HCT116 (cell line): Measurements from ENCODE around the gene NUDC. TPM values are rescaled to one million over a fixed set of nuclear protein-coding genes. Genes with fewer than 3 reads are reported as not detected.

ENCODE experiments used
- ATAC-seq: fragments of 200-7000 bp; cut with Tn5 transposase; 2 replicates; pipeline ENCODE4 v1.9.1; 2020; ENCODE audit warnings: mild to moderate bottlenecking, moderate library complexity
- BruUV-seq: library from RNA; stranded (reverse); fragments of 400-500 nt; replicated peaks from 2 replicates; lab custom pipeline; 2021; lab: Mats Ljungman, UMichigan
- CTCF ChIA-PET: fragments of 300-600 bp; sonication (Branson Sonifier 250); formaldehyde crosslinking; loops from one replicate; lab custom pipeline; 2021; ENCODE audit warnings: antibody characterized with exemption; lab: Charles Lee
- POLR2A ChIA-PET: fragments of 300-600, 350-600 bp; sonication (Branson Sonifier 250); formaldehyde crosslinking; loops from one replicate; lab custom pipeline; 2021; ENCODE audit warnings: antibody characterized with exemption; lab: Charles Lee
- RAD21 ChIA-PET, 2 experiments: fragments of 300-600 bp; sonication (Branson Sonifier 250); formaldehyde crosslinking; loops; one replicate each; lab custom pipeline; 2023; ENCODE audit warnings: low total read pairs in 2 of 2; ENCODE audit not compliant: uncharacterized antibody in 2 of 2, unreplicated experiment in 2 of 2, low non-redundant PET in 1 of 2; lab: Charles Lee
- DNase-seq: peaks from one replicate; pipeline ENCODE4 v3.0.0-alpha.2; 2010; ENCODE audit warnings: low read depth, low spot score
- H2AFZ ChIP-seq: fragments of 200-600 bp; shearing (Covaris generic), sonication (generic); 2 replicates; pipeline ENCODE4 v1.6.1; 2017; ENCODE audit warnings: low read depth, mixed run types, mixed read lengths, antibody characterized with exemption, low read length; ENCODE audit not compliant: poor library complexity, severe bottlenecking
- H3K27ac ChIP-seq: 2 replicates; pipeline ENCODE4 v1.5.1; 2012; ENCODE audit warnings: low read depth, low read length
- H3K27me3 ChIP-seq: fragments of 200-600 bp; sonication (generic); 2 replicates; pipeline ENCODE4 v1.6.1; 2016; ENCODE audit warnings: mixed run types, low read length, mixed read lengths; ENCODE audit not compliant: insufficient read depth
- H3K36me3 ChIP-seq, 2 experiments: fragments of 200-500 bp in 1 of 2; fragments of 200-600 bp in 1 of 2; sonication (Bioruptor generic) in 1 of 2; sonication (generic) in 1 of 2; 2 replicates each; pipeline versions ENCODE4 v1.5.1 to v1.6.1; 2014 to 2016; ENCODE audit warnings: low read length in 2 of 2, inconsistent platforms in 1 of 2, mixed read lengths in 1 of 2, mixed run types in 1 of 2; ENCODE audit not compliant: insufficient read depth in 2 of 2, control insufficient read depth in 1 of 2
- H3K4me1 ChIP-seq, 2 experiments: fragments of 200-600 bp in 1 of 2; sonication (generic) in 1 of 2; 2 replicates each; pipeline versions ENCODE4 v1.5.1 to v1.6.1; 2012 to 2017; ENCODE audit warnings: low read length in 2 of 2, inconsistent platforms in 1 of 2, mild to moderate bottlenecking in 1 of 2, mixed read lengths in 1 of 2, mixed run types in 1 of 2, moderate library complexity in 1 of 2; ENCODE audit not compliant: insufficient read depth in 2 of 2, control insufficient read depth in 1 of 2
- H3K4me2 ChIP-seq: fragments of 200-600 bp; sonication (generic); 2 replicates; pipeline ENCODE4 v1.6.1; 2017; ENCODE audit warnings: mixed run types, low read length, mixed read lengths
- H3K4me3 ChIP-seq, 2 experiments: fragments of 200-600 bp in 1 of 2; sonication (generic) in 1 of 2; replicated peaks in 1 of 2; 2 replicates each; pipeline ENCODE4 v1.5.1; 2011 to 2016; ENCODE audit warnings: low read length in 2 of 2, control low read depth in 1 of 2, low read depth in 1 of 2, mild to moderate bottlenecking in 1 of 2, mixed read lengths in 1 of 2, mixed run types in 1 of 2
- H3K79me2 ChIP-seq: fragments of 200-600 bp; sonication (generic); 2 replicates; pipeline ENCODE4 v1.6.1; 2017; ENCODE audit warnings: mild to moderate bottlenecking, mixed run types, low read length, moderate library complexity, mixed read lengths; ENCODE audit not compliant: insufficient read depth
- H3K9ac ChIP-seq: fragments of 200-600 bp; sonication (generic); 2 replicates; pipeline ENCODE4 v1.6.1; 2016; ENCODE audit warnings: low read length, mixed read lengths
- H3K9me2 ChIP-seq: fragments of 200-600 bp; sonication (generic), shearing (Covaris generic); 2 replicates; pipeline ENCODE4 v1.6.1; 2017; ENCODE audit warnings: mixed run types, mild to moderate bottlenecking, moderate library complexity; ENCODE audit not compliant: insufficient read depth
- H3K9me3 ChIP-seq, 2 experiments: fragments of 200-500 bp in 1 of 2; fragments of 200-600 bp in 1 of 2; sonication (Bioruptor generic) in 1 of 2; sonication (generic) in 1 of 2; 2 replicates each; pipeline ENCODE4 v1.6.1; 2014 to 2017; ENCODE audit warnings: low read length in 2 of 2, mixed read lengths in 2 of 2, inconsistent platforms in 1 of 2, low read depth in 1 of 2, mild to moderate bottlenecking in 1 of 2, mixed run types in 1 of 2, moderate library complexity in 1 of 2; ENCODE audit not compliant: control insufficient read depth in 1 of 2, insufficient read depth in 1 of 2
- H4K20me1 ChIP-seq: fragments of 200-600 bp; sonication (generic), shearing (Covaris generic); 2 replicates; pipeline ENCODE4 v1.6.1; 2017; ENCODE audit warnings: mixed run types, mild to moderate bottlenecking, moderate library complexity; ENCODE audit not compliant: insufficient read depth
- ATF3 ChIP-seq: IDR thresholded peaks from 2 replicates; pipeline ENCODE4 v1.6.1; 2012
- CBX3 ChIP-seq: IDR thresholded peaks from 2 replicates; pipeline ENCODE4 v1.6.1; 2012; ENCODE audit warnings: low read depth
- CEBPB ChIP-seq: IDR thresholded peaks from 2 replicates; pipeline ENCODE4 v1.6.1; 2012; ENCODE audit warnings: low read depth
- CTCF ChIP-seq, 3 experiments: fragments of 200-600 bp in 1 of 3; sonication (generic) in 1 of 3; IDR thresholded peaks in 2 of 3; conservative IDR thresholded peaks in 1 of 3; 2 replicates each; pipeline ENCODE4 v1.5.1; 2012 to 2017; ENCODE audit warnings: low read depth in 2 of 3, low read length in 2 of 3, antibody characterized with exemption in 1 of 3, borderline replicate concordance in 1 of 3, control low read depth in 1 of 3, mild to moderate bottlenecking in 1 of 3, mixed read lengths in 1 of 3, mixed run types in 1 of 3, moderate library complexity in 1 of 3; ENCODE audit not compliant: insufficient read depth in 1 of 3
- EGR1 ChIP-seq: IDR thresholded peaks from 2 replicates; pipeline ENCODE4 v1.6.1; 2012; ENCODE audit warnings: low read depth
- EZH2phosphoT487 ChIP-seq: fragments of 200-600 bp; IDR thresholded peaks from 2 replicates; pipeline ENCODE4 v1.6.1; 2018; ENCODE audit warnings: antibody characterized with exemption, borderline replicate concordance
- FOSL1 ChIP-seq: IDR thresholded peaks from 2 replicates; pipeline ENCODE4 v1.6.1; 2012; ENCODE audit warnings: low read depth
- JUND ChIP-seq: IDR thresholded peaks from 2 replicates; pipeline ENCODE4 v1.6.1; 2012
- POLR2A ChIP-seq: IDR thresholded peaks from 2 replicates; pipeline ENCODE4 v1.7.0; 2011; ENCODE audit warnings: borderline replicate concordance; ENCODE audit not compliant: insufficient read depth, insufficient read length; ENCODE audit errors: extremely low read depth
- POLR2AphosphoS5 ChIP-seq: IDR thresholded peaks from 2 replicates; pipeline ENCODE4 v1.6.1; 2011; ENCODE audit warnings: mild to moderate bottlenecking, low read depth, low read length, moderate library complexity
- REST ChIP-seq: IDR thresholded peaks from 2 replicates; pipeline ENCODE4 v1.6.1; 2012; ENCODE audit warnings: low read depth
- SIN3A ChIP-seq: IDR thresholded peaks from 2 replicates; pipeline ENCODE4 v1.6.1; 2012; ENCODE audit warnings: low read depth
- SP1 ChIP-seq: IDR thresholded peaks from 2 replicates; pipeline ENCODE4 v1.6.1; 2012; ENCODE audit warnings: low read depth
- SRF ChIP-seq: IDR thresholded peaks from 2 replicates; pipeline ENCODE4 v1.6.1; 2012; ENCODE audit warnings: low read depth
- YY1 ChIP-seq: IDR thresholded peaks from 2 replicates; pipeline ENCODE4 v1.6.1; 2011; ENCODE audit warnings: low read length, low read depth, moderate library complexity, mild to moderate bottlenecking; ENCODE audit not compliant: insufficient replicate concordance; ENCODE audit errors: extremely low read depth
- ZBTB33 ChIP-seq: IDR thresholded peaks from 2 replicates; pipeline ENCODE4 v1.6.1; 2011; ENCODE audit warnings: mild to moderate bottlenecking, low read length, moderate library complexity; ENCODE audit not compliant: insufficient replicate concordance; ENCODE audit errors: extremely low read depth
- ZFX ChIP-seq: fragments of 450-650 bp; IDR thresholded peaks from 2 replicates; pipeline ENCODE4 v1.6.1; 2017
- ZNF274 ChIP-seq: fragments of 200-500 bp; sonication (Bioruptor generic); IDR thresholded peaks from 2 replicates; pipeline ENCODE4 v1.6.1; 2014; ENCODE audit warnings: mild to moderate bottlenecking, low read depth, low read length, inconsistent platforms
- intact Hi-C: fragments of 100-400 bp; cut with micrococcal nuclease; formaldehyde crosslinking; loops from 2 replicates; pipeline ENCODE4 v1.10.0; 2022
- total RNA-seq: library from RNA; stranded (reverse); gene quantifications from one replicate; pipeline ENCODE4 v1.2.1, GENCODE V29; 2021; ENCODE audit not compliant: unreplicated experiment

NUDC gene
- total RNA-seq, 1 experiment from 2014 or later, result 119 TPM

DNA sequence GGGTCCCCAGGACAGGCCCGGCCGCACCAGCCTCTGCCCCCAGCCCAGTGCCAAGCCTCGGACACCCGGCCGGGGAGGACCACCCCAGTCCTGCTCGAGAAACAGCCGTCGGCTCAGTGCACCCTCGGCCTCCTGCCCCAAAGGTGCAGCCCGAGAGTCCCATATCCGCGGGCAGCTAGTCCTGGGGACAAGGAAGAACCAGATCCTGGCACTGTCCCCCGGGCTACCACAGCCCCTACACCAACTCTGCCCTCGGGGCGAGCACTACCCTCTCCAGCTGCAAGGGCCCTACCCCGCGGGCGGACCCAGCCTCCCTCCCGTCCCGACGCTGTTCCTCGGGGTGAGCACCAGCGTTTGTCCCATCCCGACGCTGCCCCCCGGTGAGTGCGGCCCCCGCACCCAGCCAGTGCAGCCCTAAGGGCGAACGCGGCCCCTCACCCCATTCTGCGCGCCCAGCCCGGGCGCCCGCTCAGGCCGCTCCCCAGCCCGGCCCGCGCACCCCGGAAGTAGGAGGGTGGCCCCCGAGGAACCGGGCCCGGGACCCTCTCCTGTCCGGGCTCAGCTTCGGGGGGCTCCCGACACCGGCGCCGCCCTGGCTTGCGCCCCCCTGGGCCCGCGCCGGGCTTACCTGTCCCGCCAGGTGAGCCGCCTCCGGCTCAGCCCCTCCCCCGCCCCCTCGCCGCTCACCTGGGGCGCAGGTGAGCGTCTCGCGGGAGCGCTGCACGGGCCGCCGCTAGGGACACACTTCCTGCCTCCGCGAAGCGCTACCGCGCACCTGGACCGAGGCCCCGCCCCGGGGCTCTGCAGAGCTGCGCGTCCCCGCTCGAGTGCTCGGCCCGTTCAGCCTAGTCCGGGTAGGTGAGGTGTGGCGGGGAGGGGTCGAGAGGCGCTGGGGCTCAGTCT is 38.4 kb downstream of the NUDC start, which contains the start of gene KDF1:
TSS of gene KDF1 (minus strand) at position 747 of the 903 bp plus-strand sequence. CDS start 8,088 bp downstream, outside the sequence.
- ATAC-seq, result peak; percentile 94
- intact Hi-C loops, result loop anchor here (2.0 kb wide), 1 partner anchor 31 kb away; no protein-coding TSS in a partner anchor
- peak within 1 kb of the TSS; percentile 95 for H3K9ac ChIP-seq
- H3K27me3 ChIP-seq, result no peaks in the 10 kb centered on the region
- POLR2A ChIA-PET, result interaction anchor here (0.8 to 1.2 kb wide), 6 partner anchors 31 to 60 kb away, joined by 3 to 6 read pairs (median 4); partner anchors contain the start of genes GPATCH3 and TRNP1
- RAD21 ChIA-PET, result interaction anchor here in 1 of 2 experiments (0.7 kb wide), 1 partner anchor 407 kb away, joined by 3 read pairs; the partner anchor contains the start of gene MAP3K6
- H3K4me1 ChIP-seq, result peaks cover 7 to 26% of the 10 kb centered on the region in 2 experiments; a peak in 3 of 4 replicates
- H4K20me1 ChIP-seq, result no peaks in the 10 kb centered on the region
- no peaks in the 10 kb centered on the region for H3K9me2 ChIP-seq
- peak within 1 kb of the TSS; percentile 87 to 96 for H3K4me3 ChIP-seq
- peaks cover 30% of the 10 kb centered on the region for H3K79me2 ChIP-seq
- peak within 1 kb of the TSS; percentile 87 for H3K27ac ChIP-seq
- CTCF ChIA-PET, result interaction anchor here (0.8 to 1.2 kb wide), 2 partner anchors 33 to 38 kb away, joined by 3 to 4 read pairs; partner anchors contain the start of gene TRNP1
- H3K36me3 ChIP-seq, result no peaks in the 10 kb centered on the region
- H2AFZ ChIP-seq, result peak within 1 kb of the TSS; percentile 70
- BruUV-seq, result no TSS peak
- DNase-seq, result peak; percentile 61
- H3K4me2 ChIP-seq, result peak within 1 kb of the TSS; percentile 97
- no peaks in the 10 kb centered on the region for H3K9me3 ChIP-seq
- TF ChIP-seq ZFX (peak; percentile 92), ATF3 (no peak), JUND (no peak), POLR2A (peak; percentile 38), EZH2phosphoT487 (no peak), REST (no peak), CBX3 (peak; percentile 81; the same call in 1 of the 2 replicates), SP1 (peak; percentile 74), YY1 (peak; percentile 81), CTCF (IDR thresholded peaks at IDR 0.05 in 2 of 3, conservative IDR thresholded peaks at IDR 0.05 in 1 of 3; ENCODE audit: borderline replicate concordance in 1 of 3, insufficient read depth in 1 of 3, low read depth in 2 of 3, low read length in 2 of 3) (peak in 1 of 3 experiments; percentile 42; a peak in 1 of 6 replicates), CEBPB (no peak), SRF (no peak; the same call in 1 of the 2 replicates), FOSL1 (no peak), ZNF274 (no peak), ZBTB33 (peak; percentile 99), EGR1 (peak; percentile 88), SIN3A (peak; percentile 97), POLR2AphosphoS5 (peak; percentile 89)
